Posterior cingulate gyrus (tissue), 11 donors: ENCODE data around the gene MDH2.
"Not testable (repeated sequence)": the region's sequence is repeated elsewhere in the genome, so short reads cannot be mapped to it uniquely, and the experiment has no call there.

ENCODE experiments used
- DNase-seq, 10 donors: peaks; one replicate each; pipeline versions ENCODE4 v3.0.0 to v3.0.0-alpha.2; 2020 to 2021; ENCODE audit warnings: mixed read lengths in 3 of 10
- intact Hi-C: fragments of 100-400 bp; cut with DNase I; formaldehyde crosslinking; loops from one replicate; pipeline ENCODE4 v1.15.1; 2023

Gene MDH2, protein sequence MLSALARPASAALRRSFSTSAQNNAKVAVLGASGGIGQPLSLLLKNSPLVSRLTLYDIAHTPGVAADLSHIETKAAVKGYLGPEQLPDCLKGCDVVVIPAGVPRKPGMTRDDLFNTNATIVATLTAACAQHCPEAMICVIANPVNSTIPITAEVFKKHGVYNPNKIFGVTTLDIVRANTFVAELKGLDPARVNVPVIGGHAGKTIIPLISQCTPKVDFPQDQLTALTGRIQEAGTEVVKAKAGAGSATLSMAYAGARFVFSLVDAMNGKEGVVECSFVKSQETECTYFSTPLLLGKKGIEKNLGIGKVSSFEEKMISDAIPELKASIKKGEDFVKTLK

DNA sequence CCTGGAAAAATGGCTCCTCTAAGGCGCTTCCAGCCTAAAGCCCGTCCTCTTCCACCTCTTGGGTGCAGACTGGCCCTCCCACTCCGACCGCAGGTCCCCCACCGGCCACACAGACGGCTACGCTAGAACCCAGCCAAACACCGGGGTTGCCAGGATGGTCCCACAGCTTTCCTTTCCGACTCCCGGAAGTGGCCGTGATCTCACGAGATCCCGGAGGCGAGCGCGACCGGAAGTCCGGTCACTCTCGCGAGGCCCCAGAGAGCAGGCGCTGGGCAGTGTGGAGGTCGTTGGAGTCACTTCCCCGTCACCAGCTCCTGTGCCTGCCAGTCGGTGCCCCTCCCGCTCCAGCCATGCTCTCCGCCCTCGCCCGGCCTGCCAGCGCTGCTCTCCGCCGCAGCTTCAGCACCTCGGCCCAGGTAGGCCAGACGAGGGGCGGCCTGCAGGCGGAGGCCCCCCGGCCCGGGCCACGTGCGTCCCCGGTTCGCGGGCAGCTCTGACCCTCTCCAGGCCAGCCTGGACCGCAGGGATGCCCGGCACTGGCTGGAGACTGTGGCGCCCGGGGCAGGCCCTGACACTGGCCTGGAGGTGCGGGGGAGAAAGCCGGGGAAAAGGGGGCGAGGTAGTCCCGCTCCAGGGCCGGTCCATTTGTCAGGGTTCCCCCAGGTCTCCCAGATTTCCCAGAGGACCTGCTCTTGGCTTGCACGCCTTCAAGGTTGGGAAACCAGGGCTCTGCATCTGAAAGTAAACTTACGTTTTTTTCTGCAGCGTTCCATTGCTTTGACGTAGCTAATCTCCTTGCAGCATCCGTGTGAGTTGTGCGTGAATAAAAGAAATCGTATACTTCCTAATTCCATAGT lies at the start of gene MDH2, which contains the start of gene STYXL1:
MDH2 (plus strand) TSS at position 296 of the 857 bp plus-strand sequence; CDS start at position 351, 55 bp downstream.
STYXL1 (minus strand) TSS at position 190 of the 857 bp plus-strand sequence. CDS start 17,477 bp downstream, outside the sequence.
- peak; percentile 89 to 99 (median 94) for DNase-seq
- intact Hi-C loops = loop anchor here (10.0 kb wide), 1 partner anchor 53 kb away; the partner anchor contains the start of gene TMEM120A

DNA sequence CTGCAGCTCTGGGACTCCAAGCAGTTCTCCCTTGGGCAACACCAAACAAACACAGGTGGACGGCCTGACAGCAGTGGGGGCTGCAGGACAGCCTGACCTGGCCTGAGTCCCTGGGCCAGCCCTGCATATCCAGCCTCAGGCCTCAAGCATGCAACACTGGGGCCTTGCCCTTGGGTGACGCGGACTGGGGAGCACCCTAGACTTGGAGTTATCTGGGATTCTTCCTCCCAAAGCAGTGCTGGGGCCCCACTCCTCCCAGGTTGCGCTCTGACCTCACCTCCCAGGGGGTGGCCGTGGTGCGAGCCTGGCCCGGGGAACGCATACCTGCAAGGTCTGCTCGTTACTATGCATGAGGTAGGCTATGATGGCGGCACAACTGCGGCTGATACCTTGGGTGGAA lies 47.3 kb upstream of the MDH2 start:
- intact Hi-C loops = no loop called here

DNA sequence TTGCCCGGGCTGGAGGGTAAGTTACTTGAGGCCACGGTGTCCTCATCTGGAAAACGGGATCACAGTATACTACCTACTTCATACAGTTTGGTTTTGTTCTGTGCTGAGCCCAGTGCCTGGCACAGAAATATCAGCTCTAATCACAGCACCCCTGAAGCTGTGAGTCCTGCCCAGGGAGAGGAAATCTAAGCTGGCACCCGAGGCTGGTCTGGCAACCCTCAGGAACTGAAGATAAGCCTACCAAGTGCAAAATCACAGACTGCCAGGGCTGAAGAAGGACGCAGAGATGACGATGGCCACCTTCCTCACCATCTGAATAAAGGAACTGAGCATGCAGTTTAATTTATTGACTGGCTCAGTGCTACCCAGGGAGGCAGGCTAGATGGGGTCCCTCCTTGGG lies 45.8 kb upstream of the MDH2 start:
- peak in 2 of 10 donors; percentile 3 to 55 for DNase-seq
- intact Hi-C loops = no loop called here

More for the DNA sequence above, 47.3 kb upstream of the MDH2 start:
- DNase-seq = peak in 2 of 10 donors; percentile 37 to 79

DNA sequence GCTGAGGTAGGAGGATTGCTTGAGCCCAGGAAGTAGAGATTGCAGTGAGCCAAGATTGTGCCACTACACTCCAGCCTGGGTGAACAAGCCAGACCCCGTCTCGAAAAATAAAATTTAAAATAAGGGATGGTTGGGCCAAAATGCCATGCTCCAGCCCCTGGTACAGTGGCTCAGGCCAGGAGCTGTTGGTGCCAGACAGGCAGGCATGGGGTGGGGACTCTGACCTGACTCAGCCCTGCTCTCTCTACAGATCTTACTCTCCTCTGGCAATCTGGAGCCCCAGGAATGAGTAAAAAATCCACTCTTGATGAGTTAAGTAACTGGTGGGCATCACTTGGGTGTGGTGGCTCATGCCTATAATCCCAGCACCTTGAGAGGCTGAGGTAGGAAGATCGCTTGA lies 45.1 kb upstream of the MDH2 start:
- intact Hi-C loops = no loop called here
- peak in 2 of 10 donors; percentile 5 to 56 for DNase-seq

DNA sequence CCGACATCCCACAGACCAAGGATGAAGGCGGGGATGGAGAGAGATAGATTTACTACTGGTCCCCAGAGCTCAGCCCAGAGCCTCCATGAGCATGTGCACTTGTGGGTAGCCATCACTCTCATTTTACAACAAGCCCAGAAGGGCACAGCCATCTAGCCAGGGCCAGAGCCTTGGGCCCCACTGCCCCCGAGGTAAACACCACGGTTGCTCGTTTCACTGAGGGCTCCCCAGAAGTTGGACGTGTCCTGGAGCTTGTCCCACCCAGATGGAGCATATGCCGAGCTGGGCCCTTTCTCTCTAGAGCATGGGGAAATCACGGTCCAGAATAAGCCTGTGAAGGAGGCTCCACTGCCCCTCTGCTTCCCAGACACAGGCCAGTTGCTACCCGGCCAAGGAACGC lies 44.6 kb upstream of the MDH2 start:
- intact Hi-C loops = no loop called here
- peak in 2 of 10 donors; percentile 50 to 53 for DNase-seq

DNA sequence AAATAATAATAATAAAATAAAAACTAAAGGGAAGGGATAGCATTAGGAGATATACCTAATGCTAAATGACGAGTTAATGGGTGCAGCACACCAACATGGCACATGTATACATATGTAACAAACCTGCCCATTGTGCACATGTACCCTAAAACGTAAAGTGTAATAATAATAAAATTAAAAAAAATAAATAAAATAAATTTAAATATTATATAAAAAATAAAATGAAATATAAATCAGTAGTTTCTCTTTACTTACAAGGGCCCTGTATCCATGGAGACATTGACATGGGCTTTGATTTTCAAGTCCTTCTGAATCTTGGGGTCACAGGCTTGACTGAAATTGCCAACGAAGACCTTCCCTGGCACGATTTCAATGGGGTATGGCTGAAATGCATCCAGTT lies 42.9 kb upstream of the MDH2 start:
- DNase-seq, intact Hi-C loops: not testable (repeated sequence)

DNA sequence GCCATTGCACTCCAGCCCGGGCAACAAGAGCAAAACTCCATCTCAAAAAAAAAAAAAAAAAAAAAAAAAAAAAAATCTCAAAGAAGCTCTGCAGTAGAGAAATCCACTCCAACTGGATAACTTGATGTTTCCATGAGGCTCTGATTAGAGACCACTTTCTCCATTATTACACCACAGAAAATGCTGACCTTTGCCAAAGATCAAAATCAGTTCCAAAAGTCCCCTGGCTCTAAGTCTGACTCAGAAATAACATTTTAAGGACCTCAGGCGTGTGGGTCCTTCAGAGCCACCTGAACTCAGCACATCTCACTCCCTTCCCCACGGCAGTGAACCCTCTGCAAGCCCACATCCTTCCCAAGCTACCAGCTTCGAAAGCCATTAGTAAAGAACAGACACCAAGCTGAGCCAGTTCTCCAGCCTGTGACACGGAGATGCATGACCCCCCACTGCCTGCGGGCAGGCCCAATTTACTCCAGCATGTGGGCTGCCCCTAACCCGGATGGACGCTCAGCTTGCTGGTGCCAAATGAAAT lies 39.7 kb upstream of the MDH2 start:
- intact Hi-C loops = no loop called here
- peak in 2 of 10 donors; percentile 19 to 33 for DNase-seq

DNA sequence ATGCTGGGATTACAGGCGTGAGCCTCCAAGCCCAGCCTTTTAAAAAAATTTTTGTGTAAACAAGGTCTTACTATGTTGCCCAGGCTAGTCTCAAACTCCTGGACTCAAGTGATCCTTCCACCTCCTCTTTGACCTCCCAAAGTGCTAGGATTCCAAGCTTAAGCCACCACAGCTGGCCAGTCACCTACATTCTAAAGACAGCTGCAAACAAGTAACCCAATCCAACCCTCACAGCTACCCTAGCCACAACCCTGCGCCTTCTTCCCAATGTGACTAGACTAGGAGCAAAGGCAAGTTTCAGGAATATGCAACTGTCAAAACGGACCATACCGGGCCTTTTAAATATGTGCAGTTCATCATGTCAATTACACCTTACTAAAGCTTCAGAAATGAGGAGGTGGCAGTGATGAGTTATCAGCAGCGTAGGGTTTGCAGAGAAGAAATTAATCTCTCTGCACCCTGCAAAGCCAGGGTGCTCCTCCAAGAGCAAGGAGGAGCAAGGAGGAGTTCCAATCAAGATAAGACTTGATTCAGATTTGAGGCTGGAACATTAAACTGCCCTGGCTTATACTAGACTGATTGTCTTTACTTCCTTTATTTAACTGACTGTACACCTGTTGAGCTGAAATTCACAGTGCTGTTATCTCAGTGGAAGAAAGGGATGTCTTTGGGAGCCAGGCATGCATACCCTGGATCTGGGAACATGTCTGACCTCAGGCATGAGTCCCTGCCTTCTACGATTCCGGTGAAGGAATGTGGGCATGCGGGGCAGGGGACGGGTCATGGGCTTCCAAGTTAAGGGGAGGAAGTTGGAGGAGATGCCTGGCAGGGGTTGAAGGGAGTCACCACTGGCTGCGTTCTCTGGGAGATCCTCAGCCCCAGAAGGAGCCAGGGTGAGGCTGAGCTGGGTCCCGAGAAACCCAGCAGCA lies 38.0 kb upstream of the MDH2 start:
- peak in 2 of 10 donors; percentile 47 to 70 for DNase-seq
- intact Hi-C loops = no loop called here

DNA sequence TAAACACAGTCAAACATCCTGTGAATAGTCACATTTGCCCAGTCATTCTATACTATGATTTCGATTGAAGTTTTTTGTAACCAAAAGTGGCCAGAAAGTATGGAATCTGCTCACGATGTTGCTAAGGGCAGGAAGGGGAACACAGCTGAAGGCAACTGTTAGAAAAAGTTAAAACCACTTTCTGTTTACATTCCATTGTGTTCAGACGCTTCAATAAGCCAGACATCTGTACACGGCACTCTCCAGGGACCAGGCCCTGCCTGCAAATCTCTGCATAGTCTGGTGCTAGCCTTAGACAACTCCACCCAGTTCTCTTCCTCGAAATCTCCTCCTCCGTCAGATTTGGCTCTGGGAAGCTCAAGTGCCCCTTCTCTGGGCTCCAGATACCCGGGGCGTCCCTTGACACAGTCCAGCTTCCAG lies 36.5 kb upstream of the MDH2 start:
- peak in 2 of 10 donors; percentile 37 to 65 for DNase-seq
- intact Hi-C loops = no loop called here

DNA sequence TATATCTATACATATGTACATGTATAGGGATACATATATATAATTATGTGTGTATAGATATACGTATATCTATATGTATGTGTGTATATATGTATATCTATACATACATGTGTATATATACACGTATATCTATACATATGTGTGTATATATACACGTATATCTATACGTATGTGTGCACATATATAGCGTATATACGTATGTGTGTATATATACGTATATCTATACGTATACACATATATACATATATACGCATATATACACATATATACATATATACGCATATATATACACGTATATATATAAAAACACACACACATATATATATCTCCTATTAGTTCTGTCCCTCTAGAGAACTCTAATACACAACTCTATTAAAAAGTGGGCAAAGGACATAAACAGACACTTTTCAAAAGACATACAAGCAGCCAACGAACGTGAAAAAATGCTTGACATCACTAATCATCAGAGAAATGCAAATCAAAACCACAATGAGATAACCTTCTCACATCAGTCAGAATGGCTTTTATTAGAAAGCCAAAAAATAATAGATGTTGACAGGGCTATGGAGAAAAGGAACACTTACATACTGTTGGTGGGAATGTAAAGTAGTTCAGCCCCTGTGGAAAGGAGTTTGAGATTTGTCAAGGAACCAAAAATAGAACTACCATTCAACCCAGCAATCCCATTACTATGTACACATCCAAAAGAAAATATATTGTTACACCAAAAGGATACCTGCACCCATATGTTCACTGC lies 31.5 kb upstream of the MDH2 start:
- intact Hi-C loops = no loop called here
- DNase-seq = no peak

DNA sequence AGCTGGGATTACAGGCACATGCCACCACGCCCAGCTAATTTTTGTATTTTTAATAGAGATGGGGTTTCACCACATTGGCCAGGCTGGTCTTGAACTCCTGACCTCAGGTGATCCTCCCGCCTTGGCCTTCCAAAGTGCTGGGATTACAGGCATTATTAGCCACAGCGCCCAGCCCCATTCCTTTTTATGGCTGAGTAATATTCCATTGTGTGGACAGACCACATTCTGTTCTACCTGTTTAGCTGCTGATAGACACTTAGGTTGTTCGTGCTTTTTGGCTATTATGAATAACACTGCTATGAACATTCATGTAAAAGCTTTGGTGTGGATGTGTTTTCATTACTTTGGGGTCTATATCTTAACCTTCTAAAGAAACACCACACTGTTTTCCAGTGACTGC lies 29.4 kb upstream of the MDH2 start:
- intact Hi-C loops = not testable (repeated sequence)
- DNase-seq = peak in 1 of 10 donors; percentile 0

DNA sequence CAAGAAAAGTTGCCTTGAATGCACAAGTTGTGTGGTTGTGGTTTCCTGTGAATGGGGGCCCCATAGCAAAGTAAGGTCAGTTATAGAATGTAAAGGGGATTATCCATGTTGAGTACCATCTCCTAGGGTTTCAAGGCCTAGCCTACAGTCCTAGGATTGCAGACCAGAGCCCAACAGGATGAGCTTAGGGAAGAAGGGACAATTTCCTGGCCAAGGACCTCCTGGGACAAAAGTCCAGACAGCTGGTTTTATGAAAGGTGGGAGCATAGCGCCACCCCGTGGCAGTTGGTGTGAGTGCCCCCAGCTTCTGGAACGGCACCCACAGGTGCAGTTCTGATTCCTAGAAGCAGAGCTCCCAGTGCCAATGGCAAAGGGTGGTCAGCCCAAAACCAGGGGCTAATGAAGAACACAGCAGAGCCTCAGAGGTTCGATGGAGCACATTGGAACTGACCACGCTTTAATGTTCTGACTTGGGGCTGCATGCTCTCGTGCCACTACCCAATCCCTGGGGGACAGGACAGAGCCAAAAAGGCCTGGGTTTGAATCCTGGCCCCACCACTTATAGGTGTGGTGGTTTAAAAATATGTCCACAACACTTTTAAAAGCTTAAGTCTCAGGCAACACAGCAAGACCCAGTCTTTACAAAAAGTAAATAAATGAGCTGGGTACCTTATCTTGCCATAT lies 27.7 kb upstream of the MDH2 start:
- intact Hi-C loops = loop anchor here (1.0 kb wide), 1 partner anchor 154 kb away; no protein-coding TSS in a partner anchor
- peak; percentile 57 to 96 (median 76) for DNase-seq

DNA sequence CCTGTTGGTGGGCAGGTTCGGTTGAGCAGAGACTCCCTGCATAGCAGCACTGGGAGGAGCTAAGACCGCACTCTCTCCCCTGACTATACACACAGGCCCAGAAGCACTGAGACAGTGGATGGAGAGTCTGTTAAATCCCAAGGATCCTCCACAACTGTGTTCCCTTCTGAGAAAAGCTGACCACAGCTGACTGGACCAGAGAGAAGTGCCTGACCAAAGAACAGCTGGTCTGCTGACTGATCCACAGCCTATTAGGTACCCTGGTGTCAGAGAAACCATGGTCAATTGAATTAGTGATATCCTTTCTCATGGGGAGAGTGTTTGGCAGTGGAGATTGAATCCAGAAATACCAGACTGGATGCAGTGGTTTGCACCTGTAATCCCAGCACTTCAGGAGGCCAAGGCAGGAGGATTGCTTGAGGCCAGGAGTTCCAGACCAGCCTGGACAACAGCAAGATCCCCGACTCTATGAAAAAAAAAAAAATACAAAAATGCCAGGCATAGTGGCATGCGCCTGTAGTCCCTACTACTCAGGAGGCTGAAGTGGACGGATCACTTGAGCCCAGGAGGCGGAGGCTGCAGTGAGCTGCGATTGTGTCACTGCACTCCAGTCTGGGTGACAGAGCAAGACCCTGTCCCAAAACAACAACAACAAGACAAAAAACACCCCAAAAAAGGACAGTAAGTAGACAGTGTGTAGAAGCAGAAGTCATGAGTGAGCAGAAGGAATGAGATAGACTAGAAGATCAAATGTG lies 25.7 kb upstream of the MDH2 start:
- peak in 1 of 10 donors; percentile 14 for DNase-seq
- intact Hi-C loops = no loop called here

DNA sequence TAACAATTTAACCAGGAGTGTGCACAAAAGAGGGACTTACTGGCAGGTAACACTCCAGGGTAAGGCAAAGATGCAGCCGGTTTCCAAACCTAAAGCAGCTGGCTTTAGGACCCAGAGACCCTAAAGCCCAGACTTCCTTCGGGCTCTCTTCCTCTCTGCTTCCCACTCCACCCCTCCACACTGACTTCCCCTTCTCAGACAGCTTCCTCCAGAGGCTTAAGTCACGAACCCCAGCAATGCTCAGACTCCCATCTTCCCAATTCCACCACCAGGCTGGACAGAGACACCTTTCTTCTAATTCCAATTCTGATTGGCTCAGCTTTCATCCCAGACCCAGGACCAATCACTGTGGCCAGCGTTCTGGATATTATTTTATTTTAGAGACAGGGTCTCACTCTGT lies 24.9 kb upstream of the MDH2 start:
- intact Hi-C loops = no loop called here
- peak in 2 of 10 donors; percentile 17 to 64 for DNase-seq

DNA sequence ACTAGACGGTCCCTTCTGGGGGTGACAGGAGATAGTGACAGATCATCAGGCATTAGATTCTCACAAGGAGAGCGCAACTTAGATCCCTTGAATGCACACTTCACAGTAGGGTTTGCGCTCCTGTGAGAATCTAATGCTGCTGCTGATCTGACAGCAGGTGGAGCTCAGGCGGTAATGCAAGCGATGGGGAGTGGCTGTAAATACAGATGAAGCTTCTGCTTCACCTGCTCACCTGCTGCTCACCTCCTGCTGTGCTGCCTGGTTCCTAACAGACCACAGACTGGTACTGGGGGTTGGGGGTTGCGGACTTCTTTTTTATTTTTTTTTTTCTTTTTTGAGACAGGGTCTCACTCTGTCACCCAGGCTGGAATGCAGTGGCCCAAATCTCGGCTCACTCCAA lies 18.2 kb upstream of the MDH2 start:
- DNase-seq = peak in 2 of 10 donors; percentile 12 to 26
- intact Hi-C loops = not testable (repeated sequence)

DNA sequence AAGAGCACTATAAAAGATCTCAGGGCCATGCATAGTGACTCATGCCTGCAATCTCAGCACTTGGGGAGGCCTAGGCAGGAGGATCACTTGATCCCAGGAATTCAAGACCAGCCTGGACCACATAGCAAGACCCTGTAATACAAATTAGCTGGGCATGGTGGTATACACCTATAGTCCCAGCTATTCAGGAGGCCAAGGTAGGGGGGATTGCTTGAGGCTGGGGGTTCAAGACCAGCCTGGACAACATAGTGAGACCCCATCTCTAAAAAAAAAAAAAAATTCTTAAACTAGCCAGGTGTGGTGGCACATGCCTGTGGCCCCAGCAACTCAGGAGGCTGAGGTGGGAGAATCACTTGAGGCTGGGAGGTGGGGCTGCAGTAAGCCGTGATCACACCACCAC lies 15.9 kb upstream of the MDH2 start:
- intact Hi-C loops = no loop called here
- DNase-seq = peak in 2 of 10 donors; percentile 20 to 35

DNA sequence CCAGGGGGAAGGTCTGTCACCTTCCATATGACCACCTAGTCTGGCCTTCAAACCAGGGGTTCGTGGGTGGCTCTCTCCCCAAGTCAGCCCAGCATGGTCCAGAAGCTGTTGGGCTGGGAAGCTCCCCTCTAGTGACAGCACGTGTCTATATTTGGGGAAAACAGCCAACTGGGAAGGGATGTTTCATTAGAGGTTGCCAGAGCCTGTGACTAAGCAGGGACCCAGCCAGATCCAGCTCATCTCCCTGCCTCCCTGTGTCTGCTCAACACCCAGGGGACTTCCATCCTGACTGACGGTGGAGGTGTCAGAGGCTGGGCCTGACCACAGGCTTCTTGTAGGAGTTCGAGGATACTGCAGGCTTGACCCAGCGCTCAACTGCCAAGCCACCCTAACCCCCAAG lies 10.6 kb upstream of the MDH2 start:
- DNase-seq = peak in 2 of 10 donors; percentile 48 to 62
- intact Hi-C loops = no loop called here

DNA sequence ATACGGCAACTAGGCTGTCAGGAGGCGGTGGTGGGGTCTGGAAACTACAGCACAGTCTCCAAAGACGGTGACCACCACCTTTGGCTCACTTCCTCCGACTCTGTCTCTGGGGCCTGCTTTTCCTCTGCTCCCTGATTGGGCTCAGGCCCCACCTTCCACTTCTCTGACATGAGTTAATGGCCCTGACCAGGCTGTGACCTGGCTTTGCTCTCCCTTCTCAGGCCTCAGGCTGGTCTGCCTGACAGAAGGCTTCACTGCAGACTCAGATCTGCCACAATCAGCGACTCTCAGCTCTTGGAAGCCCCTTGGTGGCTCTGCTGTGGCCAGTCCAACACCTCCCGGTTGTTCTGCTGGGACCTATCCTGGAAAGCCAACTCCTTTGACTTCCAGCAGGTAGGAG lies 7.8 kb upstream of the MDH2 start:
- intact Hi-C loops = loop anchor here (10.0 kb wide), 1 partner anchor 45 kb away; the partner anchor contains the start of gene TMEM120A
- DNase-seq = peak in 1 of 10 donors; percentile 42
